HEK293 (cell line): ENCODE measurements around the gene FOXRED1.

Source experiments
- CTCF ChIA-PET: fragments of 350-600 bp; formaldehyde crosslinking; extraction: SDS; loops from one replicate; lab custom pipeline; 2021; ENCODE audit warnings: antibody characterized with exemption; lab: Yijun Ruan, JAX
- POLR2A ChIA-PET: fragments of 300-600 bp; formaldehyde crosslinking; extraction: SDS; loops from one replicate; lab custom pipeline; 2020; ENCODE audit warnings: antibody characterized with exemption, inconsistent platforms; lab: Yijun Ruan, JAX
- H3K27ac ChIP-seq: fragments of 200-500 bp; sonication (Bioruptor generic); 2 replicates; pipeline ENCODE4 v1.5.1; 2014; ENCODE audit warnings: low read depth, low read length, control low read depth, inconsistent platforms; ENCODE audit errors: extremely low read depth
- H3K36me3 ChIP-seq, 2 experiments: fragments of 200-500 bp in 1 of 2; sonication (Bioruptor generic) in 1 of 2; 1 replicate in 1 of 2; 2 replicates in 1 of 2; pipeline ENCODE4 v1.5.1; 2014 to 2017; ENCODE audit warnings: inconsistent platforms in 2 of 2, low read length in 2 of 2; ENCODE audit not compliant: control insufficient read depth in 2 of 2, insufficient read depth in 1 of 2
- H3K4me1 ChIP-seq: fragments of 200-500 bp; sonication (Bioruptor generic); 2 replicates; pipeline ENCODE4 v1.5.1; 2014; ENCODE audit warnings: mild to moderate bottlenecking, low read length, inconsistent platforms; ENCODE audit not compliant: control insufficient read depth, insufficient read depth
- H3K4me3 ChIP-seq: 2 replicates; pipeline ENCODE4 v1.5.1; 2011; ENCODE audit warnings: low read depth, mild to moderate bottlenecking, control low read depth, low read length, moderate library complexity
- H3K9me3 ChIP-seq: fragments of 200-500 bp; sonication (Bioruptor generic); 2 replicates; pipeline ENCODE4 v1.5.1; 2014; ENCODE audit warnings: low read depth, low read length, inconsistent platforms; ENCODE audit not compliant: control insufficient read depth, insufficient read depth
- ATF2 ChIP-seq: fragments of 450-650 bp; formaldehyde crosslinking; IDR thresholded peaks from 2 replicates; pipeline ENCODE4 v1.5.1; 2016; ENCODE audit warnings: missing biosample characterization, missing genetic modification characterization, low read depth
- GLIS1 ChIP-seq: fragments of 450-650 bp; formaldehyde crosslinking; IDR thresholded peaks from 2 replicates; pipeline ENCODE4 v1.5.1; 2016; ENCODE audit warnings: missing biosample characterization, missing genetic modification characterization
- HOXA7 ChIP-seq: sonication (generic); formaldehyde crosslinking; IDR thresholded peaks from 2 replicates; pipeline ENCODE4 v1.8.1; 2022; ENCODE audit warnings: missing genetic modification reagents, borderline replicate concordance
- MYNN ChIP-seq: fragments of 450-650 bp; formaldehyde crosslinking; IDR thresholded peaks from 2 replicates; pipeline ENCODE4 v1.5.1; 2016; ENCODE audit warnings: missing biosample characterization, missing genetic modification characterization, borderline replicate concordance
- MZF1 ChIP-seq: fragments of 450-650 bp; formaldehyde crosslinking; IDR thresholded peaks from 2 replicates; pipeline ENCODE4 v1.5.1; 2017; ENCODE audit warnings: missing biosample characterization, missing genetic modification characterization, borderline replicate concordance
- ZNF221 ChIP-seq: fragments of 450-650 bp; formaldehyde crosslinking; IDR thresholded peaks from 2 replicates; pipeline ENCODE4 v1.5.1; 2017; ENCODE audit warnings: missing biosample characterization, missing genetic modification characterization, borderline replicate concordance
- ZNF311 ChIP-seq: fragments of 450-650 bp; formaldehyde crosslinking; IDR thresholded peaks from 2 replicates; pipeline ENCODE4 v1.5.1; 2017; ENCODE audit warnings: missing biosample characterization, missing genetic modification characterization, borderline replicate concordance
- ZNF335 ChIP-seq: fragments of 450-650 bp; formaldehyde crosslinking; conservative IDR thresholded peaks from 2 replicates; pipeline ENCODE4 v1.5.1; 2016; ENCODE audit warnings: missing biosample characterization, missing genetic modification characterization
- ZNF488 ChIP-seq: fragments of 450-650 bp; formaldehyde crosslinking; IDR thresholded peaks from 2 replicates; pipeline ENCODE4 v1.5.1; 2016; ENCODE audit warnings: missing biosample characterization, missing genetic modification characterization
- ZNF518A ChIP-seq: fragments of 450-650 bp; formaldehyde crosslinking; conservative IDR thresholded peaks from 2 replicates; pipeline ENCODE4 v1.5.1; 2016; ENCODE audit warnings: low read depth, missing biosample characterization, missing genetic modification characterization
- ZNF530 ChIP-seq: fragments of 450-650 bp; formaldehyde crosslinking; IDR thresholded peaks from 2 replicates; pipeline ENCODE4 v1.5.1; 2016; ENCODE audit warnings: low read depth, missing biosample characterization, missing genetic modification characterization
- ZNF560 ChIP-seq: fragments of 450-650 bp; formaldehyde crosslinking; IDR thresholded peaks from 2 replicates; pipeline ENCODE4 v1.5.1; 2017; ENCODE audit warnings: missing biosample characterization, missing genetic modification characterization, borderline replicate concordance
- ZNF664 ChIP-seq: fragments of 450-650 bp; formaldehyde crosslinking; IDR thresholded peaks from 2 replicates; pipeline ENCODE4 v1.5.1; 2016; ENCODE audit warnings: missing biosample characterization, missing genetic modification characterization
- ZNF791 ChIP-seq: fragments of 450-650 bp; formaldehyde crosslinking; IDR thresholded peaks from 2 replicates; pipeline ENCODE4 v1.5.1; 2016; ENCODE audit warnings: missing biosample characterization, missing genetic modification characterization
- TF ChIP-seq, protein P1 (sequence below): fragments of 450-650 bp; formaldehyde crosslinking; IDR thresholded peaks from 2 replicates; pipeline ENCODE4 v1.5.1; 2016; ENCODE audit warnings: missing biosample characterization, missing genetic modification characterization
- TF ChIP-seq, protein P2 (sequence below): sonication (generic); formaldehyde crosslinking; IDR thresholded peaks from 2 replicates; pipeline ENCODE4 v1.8.1; 2022; ENCODE audit warnings: mild to moderate bottlenecking, moderate library complexity, missing genetic modification reagents

Gene FOXRED1

GRCh38 chr11:126225295-126225665 lies 43.7 kb upstream of the FOXRED1 start:
- no peak overlapping the region for H3K4me3 ChIP-seq
- no peaks in the 10 kb centered on the region for H3K9me3 ChIP-seq
- no peak overlapping the region for H3K27ac ChIP-seq
- TF ChIP-seq ZNF221 (tag by site-specific recombination) (no peak), GLIS1 (tag by site-specific recombination) (no peak), ZNF560 (tag by site-specific recombination) (no peak), ZNF518A (no peak), ZNF664 (tag by site-specific recombination) (no peak), MZF1 (tag by site-specific recombination) (no peak)
- TF ChIP-seq, protein P1, sequence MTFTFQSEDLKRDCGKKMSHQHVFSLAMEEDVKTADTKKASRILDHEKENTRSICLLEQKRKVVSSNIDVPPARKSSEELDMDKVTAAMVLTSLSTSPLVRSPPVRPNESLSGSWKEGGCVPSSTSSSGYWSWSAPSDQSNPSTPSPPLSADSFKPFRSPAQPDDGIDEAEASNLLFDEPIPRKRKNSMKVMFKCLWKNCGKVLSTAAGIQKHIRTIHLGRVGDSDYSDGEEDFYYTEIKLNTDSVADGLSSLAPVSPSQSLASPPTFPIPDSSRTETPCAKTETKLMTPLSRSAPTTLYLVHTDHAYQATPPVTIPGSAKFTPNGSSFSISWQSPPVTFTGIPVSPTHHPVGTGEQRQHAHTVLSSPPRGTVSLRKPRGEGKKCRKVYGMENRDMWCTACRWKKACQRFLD = no peak
- TF ChIP-seq, protein P2, sequence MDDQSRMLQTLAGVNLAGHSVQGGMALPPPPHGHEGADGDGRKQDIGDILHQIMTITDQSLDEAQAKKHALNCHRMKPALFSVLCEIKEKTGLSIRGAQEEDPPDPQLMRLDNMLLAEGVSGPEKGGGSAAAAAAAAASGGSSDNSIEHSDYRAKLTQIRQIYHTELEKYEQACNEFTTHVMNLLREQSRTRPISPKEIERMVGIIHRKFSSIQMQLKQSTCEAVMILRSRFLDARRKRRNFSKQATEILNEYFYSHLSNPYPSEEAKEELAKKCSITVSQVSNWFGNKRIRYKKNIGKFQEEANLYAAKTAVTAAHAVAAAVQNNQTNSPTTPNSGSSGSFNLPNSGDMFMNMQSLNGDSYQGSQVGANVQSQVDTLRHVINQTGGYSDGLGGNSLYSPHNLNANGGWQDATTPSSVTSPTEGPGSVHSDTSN (CRISPR knock-in tag) = no peak
- H3K36me3 ChIP-seq = peaks cover 0 to 6% of the 10 kb centered on the region in 2 experiments; a peak in 1 of 3 replicates
- H3K4me1 ChIP-seq = no peaks in the 10 kb centered on the region
- ChIA-PET CTCF (no interaction called here), POLR2A (interaction anchor here (0.8 kb wide), 1 partner anchor 44 kb away, joined by 3 read pairs; the partner anchor contains the start of genes FOXRED1 and SRPRA)

- H3K4me3 ChIP-seq = no peak overlapping the region
- no peak for TF ChIP-seq ZNF488 (tag by site-specific recombination)
- TF ChIP-seq ZNF311 (tag by site-specific recombination) = no peak
- TF ChIP-seq ZNF530 (tag by site-specific recombination) = no peak
- TF ChIP-seq MYNN = no peak
- TF ChIP-seq ZNF791 (tag by site-specific recombination) = no peak
- TF ChIP-seq ZNF335 (tag by site-specific recombination) = no peak
- no peak for TF ChIP-seq ATF2 (tag by site-specific recombination)
- no peak for TF ChIP-seq HOXA7
- POLR2A ChIA-PET = interaction anchor here (0.6 to 0.7 kb wide), 2 partner anchors 226 to 288 kb away, joined by 4 read pairs; no protein-coding TSS in a partner anchor
- peaks cover 0 to 6% of the 10 kb centered on the region in 2 experiments; a peak in 1 of 3 replicates for H3K36me3 ChIP-seq
- H3K9me3 ChIP-seq = no peaks in the 10 kb centered on the region
- H3K27ac ChIP-seq = no peak overlapping the region
- peaks cover 3% of the 10 kb centered on the region; the same call in 1 of the 2 replicates for H3K4me1 ChIP-seq
- CTCF ChIA-PET = no interaction called here
Measured at GRCh38 chr11:126226334-126227084, 42.4 kb upstream of the FOXRED1 start.
